Testis (tissue), 3 donors: ENCODE results near the gene AVPI1. TPM values are rescaled to one million over a fixed set of nuclear protein-coding genes. Genes with fewer than 3 reads are reported as not detected.
A peak's percentile ranks its signal among the peaks of the same experiment; 100 is the strongest.
"Not testable (repeated sequence)": the region's sequence is repeated elsewhere in the genome, so short reads cannot be mapped to it uniquely, and the experiment has no call there.

ENCODE experiments used
- DNase-seq: peaks from one replicate; pipeline ENCODE4 v3.0.0-alpha.2; 2019
- H3K27ac ChIP-seq, 2 donors: fragments of 200-600 bp; sonication (generic); one replicate each; pipeline ENCODE4 v1.5.1; 2019
- H3K27me3 ChIP-seq: fragments of 200-600 bp; sonication (generic); one replicate; pipeline ENCODE4 v1.5.1; 2019
- H3K36me3 ChIP-seq: fragments of 200-600 bp; sonication (generic); one replicate; pipeline ENCODE4 v1.5.1; 2017; ENCODE audit warnings: low read depth; ENCODE audit errors: missing control alignments
- H3K4me1 ChIP-seq: fragments of 200-600 bp; sonication (generic); one replicate; pipeline ENCODE4 v1.5.1; 2019
- H3K4me3 ChIP-seq, 2 donors: fragments of 200-600 bp; sonication (generic); one replicate each; pipeline ENCODE4 v1.5.1; 2017 to 2019
- H3K9me3 ChIP-seq: fragments of 200-600 bp; sonication (generic); one replicate; pipeline ENCODE4 v1.5.1; 2017
- POLR2A ChIP-seq: fragments of 450-650 bp; IDR thresholded peaks from one replicate; pipeline ENCODE4 v1.6.1; 2017; ENCODE audit warnings: antibody characterized with exemption, mild to moderate bottlenecking, moderate library complexity
- WGBS, 2 donors: methylation state at CpG; one replicate each; pipeline ENCODE4 v1.1.5; 2018; 5-methylcytosine and 5-hydroxymethylcytosine counted together
- intact Hi-C: fragments of 100-400 bp; cut with DNase I; formaldehyde crosslinking; loops from one replicate; pipeline ENCODE4 v1.15.1; 2023; ENCODE audit warnings: low total_unique reads
- polyA plus RNA-seq: library from polyadenylated mRNA; stranded (reverse); fragments of 350-450 nt; fragmentation: Illumina TruSeq; extraction: RNeasy Lipid Tissue Mini Kit (QIAGEN cat#74804); gene quantifications from one replicate; pipeline ENCODE4 v1.2.3, GENCODE V29; 2014; ENCODE audit warnings: low read depth, low replicate concordance; ENCODE audit not compliant: insufficient read depth
- total RNA-seq, 2 donors: library from RNA; depleted of rRNA; stranded (reverse); fragments of >200 nt; gene quantifications; one replicate each; pipeline ENCODE4 v1.2.3, GENCODE V29; 2016
- TF ChIP-seq, protein P1 (sequence below), 3 experiments: fragments of 450-650 bp in 2 of 3; fragments of 200-600 bp in 1 of 3; sonication (generic) in 1 of 3; IDR thresholded peaks; one replicate each; pipeline ENCODE4 v1.5.1; 2016 to 2019; ENCODE audit warnings: antibody characterized with exemption in 3 of 3, mild to moderate bottlenecking in 2 of 3, moderate library complexity in 1 of 3

The AVPI1 gene
- total and polyA plus RNA-seq, 3 donors from 2014 or later: 23.0 to 28.3 (median 26.4) TPM

DNA sequence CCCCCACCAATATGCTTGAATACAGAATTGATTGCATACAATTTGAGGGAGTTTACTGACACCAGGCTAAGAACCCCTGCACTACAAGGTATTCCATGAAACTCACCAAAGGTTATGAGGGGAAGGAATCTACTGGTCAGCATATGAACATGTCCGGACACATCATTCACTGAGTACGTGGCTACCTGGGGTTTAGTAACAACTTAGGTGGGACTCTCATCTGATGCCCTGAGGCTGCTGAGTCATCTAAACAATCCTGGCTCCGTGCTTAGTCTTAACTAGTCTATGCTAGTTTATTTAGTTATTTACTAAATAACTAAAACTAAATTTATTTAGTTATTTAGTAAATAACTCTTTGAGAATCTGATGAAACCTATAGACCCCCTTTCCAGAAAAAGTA is 35.3 kb downstream of the AVPI1 start:
- Histone ChIP-seq H3K9me3 (no peaks in the 10 kb centered on the region), H3K27ac (no peak overlapping the region), H3K4me3 (no peak overlapping the region), H3K27me3 (no peaks in the 10 kb centered on the region), H3K4me1 (no peaks in the 10 kb centered on the region), H3K36me3 (no peaks in the 10 kb centered on the region)
- intact Hi-C loops: no loop called here
- DNase-seq: no peak
- TF ChIP-seq, protein P1, sequence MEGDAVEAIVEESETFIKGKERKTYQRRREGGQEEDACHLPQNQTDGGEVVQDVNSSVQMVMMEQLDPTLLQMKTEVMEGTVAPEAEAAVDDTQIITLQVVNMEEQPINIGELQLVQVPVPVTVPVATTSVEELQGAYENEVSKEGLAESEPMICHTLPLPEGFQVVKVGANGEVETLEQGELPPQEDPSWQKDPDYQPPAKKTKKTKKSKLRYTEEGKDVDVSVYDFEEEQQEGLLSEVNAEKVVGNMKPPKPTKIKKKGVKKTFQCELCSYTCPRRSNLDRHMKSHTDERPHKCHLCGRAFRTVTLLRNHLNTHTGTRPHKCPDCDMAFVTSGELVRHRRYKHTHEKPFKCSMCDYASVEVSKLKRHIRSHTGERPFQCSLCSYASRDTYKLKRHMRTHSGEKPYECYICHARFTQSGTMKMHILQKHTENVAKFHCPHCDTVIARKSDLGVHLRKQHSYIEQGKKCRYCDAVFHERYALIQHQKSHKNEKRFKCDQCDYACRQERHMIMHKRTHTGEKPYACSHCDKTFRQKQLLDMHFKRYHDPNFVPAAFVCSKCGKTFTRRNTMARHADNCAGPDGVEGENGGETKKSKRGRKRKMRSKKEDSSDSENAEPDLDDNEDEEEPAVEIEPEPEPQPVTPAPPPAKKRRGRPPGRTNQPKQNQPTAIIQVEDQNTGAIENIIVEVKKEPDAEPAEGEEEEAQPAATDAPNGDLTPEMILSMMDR (IDR thresholded peaks at IDR 0.05): no peak
- TF ChIP-seq POLR2A: no peak
- WGBS, 2 donors: 95 to 97% methylated on average over 3 of the region's 3 CpGs

DNA sequence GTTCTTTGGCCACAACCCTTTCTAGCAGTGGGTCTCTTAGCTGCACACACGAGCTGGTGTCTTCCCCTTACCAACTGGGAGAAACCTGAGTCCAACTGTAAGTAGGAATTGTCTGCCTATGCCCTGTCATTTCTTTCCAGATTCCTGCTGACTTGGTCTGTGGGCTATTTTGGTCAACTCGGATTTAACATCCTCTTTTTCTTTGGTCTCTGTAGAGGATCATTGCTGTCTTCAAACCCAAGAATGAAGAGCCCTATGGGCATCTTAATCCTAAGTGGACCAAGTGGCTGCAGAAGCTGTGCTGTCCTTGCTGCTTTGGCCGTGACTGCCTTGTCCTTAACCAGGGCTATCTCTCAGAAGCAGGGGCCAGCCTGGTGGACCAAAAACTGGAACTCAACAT is 36.3 kb downstream of the AVPI1 start:
- intact Hi-C loops: no loop called here
- Histone ChIP-seq H3K9me3 (no peaks in the 10 kb centered on the region), H3K27ac (no peak overlapping the region), H3K27me3 (no peaks in the 10 kb centered on the region), H3K4me3 (no peak overlapping the region), H3K4me1 (no peaks in the 10 kb centered on the region), H3K36me3 (no peaks in the 10 kb centered on the region)
- WGBS, 2 donors: 84 to 94% methylated on average over 3 of the region's 3 CpGs
- TF ChIP-seq, protein P1 (IDR thresholded peaks at IDR 0.05): no peak
- DNase-seq: no peak

DNA sequence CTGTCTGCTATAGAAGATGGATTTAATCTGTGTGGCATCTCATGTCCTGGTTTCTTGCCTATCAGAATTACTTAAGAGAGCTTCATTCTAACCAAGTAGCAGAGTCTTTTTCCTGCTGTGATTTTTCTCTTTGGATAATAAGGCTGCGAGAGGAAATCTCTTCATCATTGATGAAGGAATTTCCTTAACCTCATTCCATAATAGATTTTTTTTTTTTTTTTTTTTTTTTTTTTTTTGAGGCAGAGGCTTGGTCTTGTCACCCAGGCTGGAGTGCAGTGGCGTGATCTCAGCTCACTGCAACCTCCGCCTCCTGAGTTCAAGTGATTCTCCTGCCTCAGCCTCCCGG is 37.7 kb downstream of the AVPI1 start:
- H3K36me3 ChIP-seq, H3K4me3 ChIP-seq, DNase-seq, H3K4me1 ChIP-seq, H3K9me3 ChIP-seq, H3K27me3 ChIP-seq, intact Hi-C loops: not testable (repeated sequence)
- peak overlapping the region in 1 of 2 donors; percentile 41 for H3K27ac ChIP-seq
- 80 to 93% methylated on average over 4 of the region's 4 CpGs for WGBS, 2 donors

DNA sequence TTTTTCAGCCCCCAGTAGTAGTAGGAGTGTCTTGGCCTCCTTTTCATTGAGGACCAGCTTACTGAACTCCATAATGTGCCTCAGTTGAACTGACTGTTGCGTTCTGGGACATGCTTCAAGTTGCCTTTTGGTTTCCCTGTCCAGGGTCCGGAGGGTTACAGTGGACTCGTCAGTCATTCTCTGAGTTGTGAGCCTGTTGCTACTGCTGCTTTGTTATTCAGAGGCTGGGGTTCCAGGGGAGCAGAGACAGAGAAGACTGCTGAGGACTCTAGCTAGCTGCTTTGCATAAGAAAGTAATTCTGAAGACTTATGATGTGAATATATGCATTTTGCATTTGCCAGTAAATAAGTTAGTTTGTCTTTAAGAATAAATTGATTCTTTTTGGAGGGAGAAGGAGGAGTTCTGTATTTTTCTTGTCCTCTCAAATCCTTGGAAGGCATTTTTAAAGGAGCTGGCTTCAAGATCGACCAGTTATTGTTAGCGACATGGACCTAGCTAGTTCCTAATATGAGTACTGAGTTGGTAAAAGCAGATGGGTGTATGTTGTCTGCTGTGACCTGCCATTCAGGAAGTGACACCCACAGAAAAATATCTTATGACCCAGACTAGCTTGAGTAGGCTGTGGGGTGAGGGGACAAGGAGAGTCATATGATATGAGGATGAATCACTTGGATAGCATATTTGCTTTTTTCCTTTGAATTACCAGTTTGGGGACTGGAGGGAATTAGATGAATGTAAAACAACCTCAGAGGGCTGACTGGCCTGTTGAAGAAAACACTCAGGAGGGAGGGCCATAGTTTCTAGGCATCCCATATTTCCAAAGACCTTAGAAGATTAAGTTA is 38.3 kb downstream of the AVPI1 start:
- intact Hi-C loops: no loop called here
- TF ChIP-seq POLR2A: no peak
- TF ChIP-seq, protein P1 (IDR thresholded peaks at IDR 0.05): no peak
- H3K27ac ChIP-seq: peak overlapping the region in 1 of 2 donors; percentile 56
- H3K9me3 ChIP-seq: no peaks in the 10 kb centered on the region
- H3K4me1 ChIP-seq: no peaks in the 10 kb centered on the region
- WGBS, 2 donors: 78 to 79% methylated on average over 5 of the region's 5 CpGs
- H3K27me3 ChIP-seq: no peaks in the 10 kb centered on the region
- DNase-seq: no peak
- no peak overlapping the region for H3K4me3 ChIP-seq
- no peaks in the 10 kb centered on the region for H3K36me3 ChIP-seq

DNA sequence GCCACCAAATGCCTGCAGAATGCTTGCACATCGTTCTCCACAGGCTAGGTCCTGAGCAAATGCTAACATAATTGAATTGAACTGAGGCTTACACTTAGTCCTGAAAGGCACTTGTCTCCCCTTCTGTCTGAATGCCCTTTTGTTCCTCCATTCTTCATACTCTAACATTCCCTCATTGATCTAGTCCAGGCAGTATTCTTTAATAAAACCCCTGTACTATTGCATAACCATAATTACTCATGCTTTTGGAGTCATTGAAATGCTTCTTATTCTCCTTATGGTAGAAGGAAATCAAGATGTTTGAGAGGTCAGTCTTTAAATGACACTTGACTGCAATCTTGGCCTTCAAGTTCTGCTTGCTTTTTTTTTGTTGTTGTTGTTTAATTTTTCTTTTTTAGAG is 39.5 kb downstream of the AVPI1 start:
- H3K27me3 ChIP-seq: no peaks in the 10 kb centered on the region
- intact Hi-C loops: no loop called here
- H3K27ac ChIP-seq: no peak overlapping the region
- 88 to 93% methylated on average over 1 of the region's 1 CpG for WGBS, 2 donors
- H3K4me3 ChIP-seq: no peak overlapping the region
- no peaks in the 10 kb centered on the region for H3K9me3 ChIP-seq
- no peaks in the 10 kb centered on the region for H3K4me1 ChIP-seq
- no peak for TF ChIP-seq POLR2A
- TF ChIP-seq, protein P1 (IDR thresholded peaks at IDR 0.05): no peak
- no peaks in the 10 kb centered on the region for H3K36me3 ChIP-seq
- DNase-seq: no peak
